Choroid plexus epithelial cell (primary cell): ENCODE measurements around the gene CRISPLD2.

Experiments used
- DNase-seq: peaks from one replicate; pipeline ENCODE4 v3.0.0-alpha.2; 2010; ENCODE audit warnings: low read depth
- H3K4me3 ChIP-seq: 2 replicates; pipeline ENCODE4 v1.5.1; 2011; ENCODE audit warnings: low read depth, mild to moderate bottlenecking, control low read depth, low read length, moderate library complexity
- CTCF ChIP-seq: conservative IDR thresholded peaks from 2 replicates; pipeline ENCODE4 v1.5.1; 2011; ENCODE audit warnings: low read depth, mild to moderate bottlenecking, control low read depth, inconsistent platforms, low read length, moderate library complexity

The CRISPLD2 gene

GRCh38 chr16:84875846-84876245, 56.1 kb downstream of the CRISPLD2 start:
- TF ChIP-seq CTCF, result no peak
- no peak overlapping the region for H3K4me3 ChIP-seq
- DNase-seq, result no peak

GRCh38 chr16:84876873-84877606, 57.3 kb downstream of the CRISPLD2 start:
- H3K4me3 ChIP-seq, result no peak overlapping the region
- TF ChIP-seq CTCF, result no peak
- DNase-seq, result no peak

- H3K4me3 ChIP-seq, result no peak overlapping the region
- no peak for TF ChIP-seq CTCF
- no peak for DNase-seq
These were observed 59.0 kb downstream of the CRISPLD2 start for GRCh38 chr16:84878770-84879169.

- no peak for DNase-seq
- no peak for TF ChIP-seq CTCF
- H3K4me3 ChIP-seq, result no peak overlapping the region
These were observed 60.0 kb downstream of the CRISPLD2 start for GRCh38 chr16:84879569-84880487.

GRCh38 chr16:84881702-84882521, 62.1 kb downstream of the CRISPLD2 start:
- DNase-seq, result peak; percentile 88
- no peak overlapping the region for H3K4me3 ChIP-seq
- no peak for TF ChIP-seq CTCF

GRCh38 chr16:84883301-84883700, 63.5 kb downstream of the CRISPLD2 start:
- DNase-seq, result peak; percentile 23
- no peak for TF ChIP-seq CTCF
- no peak overlapping the region for H3K4me3 ChIP-seq
